Measurements from ENCODE around the gene DDX10. TPM values are rescaled to one million over a fixed set of nuclear protein-coding genes. Genes with fewer than 3 reads are reported as not detected.

Gene DDX10
- polyA plus RNA-seq, 4 donors, result 7.3 to 22.0 (median 12.1) TPM

DNA sequence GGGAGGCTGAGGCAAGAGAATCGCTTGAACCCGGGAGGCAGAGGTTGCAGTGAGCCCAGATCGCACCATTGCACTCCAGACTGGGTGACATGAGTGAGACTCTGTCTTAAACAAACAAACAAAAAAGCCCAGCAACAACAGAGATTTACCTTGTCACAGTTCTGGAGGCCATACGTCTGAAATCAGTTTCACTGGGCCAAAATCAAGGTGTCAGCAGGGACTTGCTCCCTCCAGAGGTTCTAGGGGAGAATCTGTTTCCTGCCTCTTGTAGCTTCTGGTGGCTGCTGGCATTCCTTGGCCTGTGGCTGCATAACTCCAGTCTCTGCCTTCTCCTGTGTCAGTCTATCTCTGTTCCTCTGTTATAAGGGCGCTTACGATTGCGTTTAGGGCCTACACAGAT lies 1.5 kb downstream of the DDX10 start:
- no peak overlapping the region for H3K27ac ChIP-seq (ENCODE audit: low read depth in 1 of 3, low read length in 2 of 3)
- H3K4me3 ChIP-seq (ENCODE audit: low read depth in 1 of 3, low read length in 3 of 3), result no peak overlapping the region
- H3K36me3 ChIP-seq (ENCODE audit: control insufficient read depth in 3 of 3, insufficient read depth in 2 of 3, low read depth in 1 of 3, low read length in 3 of 3), result peaks cover 0 to 8% (median 0%) of the 10 kb centered on the region in 3 donors
- FAIRE-seq, result no peak
- DNase-seq, result no peak
- H3K4me1 ChIP-seq (ENCODE audit: control insufficient read depth in 3 of 3, insufficient read depth in 2 of 3, low read depth in 1 of 3, low read length in 2 of 3), result peaks cover 4 to 11% (median 5%) of the 10 kb centered on the region in 3 donors
- H3K9me3 ChIP-seq (ENCODE audit: control insufficient read depth in 2 of 2, insufficient read depth in 1 of 2, low read depth in 1 of 2, low read length in 1 of 2), result peaks cover 0 to 4% of the 10 kb centered on the region in 2 donors
- H3K27me3 ChIP-seq (ENCODE audit: control insufficient read depth in 3 of 3, insufficient read depth in 3 of 3, low read length in 3 of 3), result no peaks in the 10 kb centered on the region
- WGBS, 3 donors, result 92 to 96% (median 93%) methylated on average over 7 of the region's 7 CpGs

DNA sequence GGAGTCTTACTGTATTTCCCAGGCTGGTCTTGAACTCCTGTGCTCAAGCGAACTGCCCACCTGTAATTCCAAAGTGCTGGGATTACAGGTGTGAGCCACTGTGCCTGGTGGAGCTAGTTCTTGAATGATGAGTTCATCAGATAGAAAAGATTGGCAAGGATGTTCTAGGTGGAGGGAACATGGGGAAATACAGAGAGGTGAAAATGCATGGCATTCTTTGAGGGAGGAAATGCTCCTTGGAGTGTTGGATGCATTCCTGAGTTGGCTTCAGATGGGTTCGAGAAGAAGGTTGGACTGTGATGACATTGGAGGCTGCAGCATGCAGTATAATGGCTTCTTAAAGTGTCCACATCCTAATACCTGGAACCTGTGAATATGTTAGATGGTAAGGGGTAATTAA lies 4.4 kb downstream of the DDX10 start:
- Histone ChIP-seq H3K27me3 (ENCODE audit: control insufficient read depth in 3 of 3, insufficient read depth in 3 of 3, low read length in 3 of 3) (no peaks in the 10 kb centered on the region), H3K4me3 (ENCODE audit: low read depth in 1 of 3, low read length in 3 of 3) (no peak overlapping the region), H3K9me3 (ENCODE audit: control insufficient read depth in 2 of 2, insufficient read depth in 1 of 2, low read depth in 1 of 2, low read length in 1 of 2) (peaks cover 0 to 4% of the 10 kb centered on the region in 2 donors), H3K27ac (ENCODE audit: low read depth in 1 of 3, low read length in 2 of 3) (no peak overlapping the region), H3K36me3 (ENCODE audit: control insufficient read depth in 3 of 3, insufficient read depth in 2 of 3, low read depth in 1 of 3, low read length in 3 of 3) (peaks cover 0 to 10% (median 0%) of the 10 kb centered on the region in 3 donors), H3K4me1 (ENCODE audit: control insufficient read depth in 3 of 3, insufficient read depth in 2 of 3, low read depth in 1 of 3, low read length in 2 of 3) (peaks cover 4 to 11% (median 4%) of the 10 kb centered on the region in 3 donors)
- no peak for FAIRE-seq
- DNase-seq, result no peak
- 91 to 100% (median 95%) methylated on average over 2 of the region's 2 CpGs for WGBS, 3 donors

DNA sequence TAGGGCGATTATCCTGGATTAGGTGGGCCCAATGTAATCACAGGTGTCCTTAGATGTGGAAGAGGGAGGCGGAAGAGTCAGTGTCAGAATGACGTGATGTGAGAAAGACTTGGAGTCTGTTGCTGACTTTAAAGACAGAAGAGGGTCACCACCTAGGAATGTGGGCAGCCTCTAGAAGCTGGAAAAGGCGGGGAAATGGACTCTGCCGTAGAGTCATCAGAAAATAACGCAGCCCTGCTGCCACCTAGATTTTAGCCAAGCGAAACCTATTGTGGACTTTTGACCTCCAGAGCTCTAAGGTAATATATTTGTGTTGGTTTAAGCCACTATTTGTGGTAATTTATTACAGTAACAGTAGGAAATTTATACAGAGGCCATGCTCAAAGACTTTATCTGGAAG lies 4.8 kb downstream of the DDX10 start:
- WGBS, 3 donors, result 68 to 81% (median 71%) methylated on average over 7 of the region's 7 CpGs
- DNase-seq, result peak; percentile 32 to 43
- Histone ChIP-seq H3K27me3 (ENCODE audit: control insufficient read depth in 3 of 3, insufficient read depth in 3 of 3, low read length in 3 of 3) (no peaks in the 10 kb centered on the region), H3K36me3 (ENCODE audit: control insufficient read depth in 3 of 3, insufficient read depth in 2 of 3, low read depth in 1 of 3, low read length in 3 of 3) (peaks cover 0 to 13% (median 0%) of the 10 kb centered on the region in 3 donors), H3K4me3 (ENCODE audit: low read depth in 1 of 3, low read length in 3 of 3) (no peak overlapping the region), H3K27ac (ENCODE audit: low read depth in 1 of 3, low read length in 2 of 3) (no peak overlapping the region), H3K4me1 (ENCODE audit: control insufficient read depth in 3 of 3, insufficient read depth in 2 of 3, low read depth in 1 of 3, low read length in 2 of 3) (peaks cover 2 to 11% (median 4%) of the 10 kb centered on the region in 3 donors), H3K9me3 (ENCODE audit: control insufficient read depth in 2 of 2, insufficient read depth in 1 of 2, low read depth in 1 of 2, low read length in 1 of 2) (peaks cover 0 to 4% of the 10 kb centered on the region in 2 donors)
- no peak for FAIRE-seq

DNA sequence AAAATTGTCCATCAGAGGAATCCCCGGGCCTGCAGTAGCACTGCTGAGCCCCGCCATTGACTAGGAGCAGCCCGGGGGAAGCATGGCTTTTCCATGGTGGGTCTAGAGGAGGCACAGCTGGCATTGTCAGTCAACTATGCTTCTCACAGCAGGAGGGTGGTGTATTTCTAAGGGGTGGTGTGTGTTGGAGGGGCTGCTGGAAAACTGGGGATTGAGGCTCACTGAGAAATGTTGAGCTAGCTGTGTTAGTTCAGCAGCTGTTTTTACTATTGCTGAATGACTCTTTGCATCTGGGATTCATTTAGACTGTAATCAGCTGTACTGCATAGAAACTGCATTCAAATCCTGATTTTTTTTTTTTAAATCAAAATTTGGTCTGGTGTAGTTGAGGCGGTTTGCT lies 5.6 kb downstream of the DDX10 start:
- FAIRE-seq (no peak), DNase-seq (no peak)
- H3K4me3 ChIP-seq (ENCODE audit: low read depth in 1 of 3, low read length in 3 of 3), result no peak overlapping the region
- peaks cover 2 to 11% (median 4%) of the 10 kb centered on the region in 3 donors for H3K4me1 ChIP-seq (ENCODE audit: control insufficient read depth in 3 of 3, insufficient read depth in 2 of 3, low read depth in 1 of 3, low read length in 2 of 3)
- H3K27me3 ChIP-seq (ENCODE audit: control insufficient read depth in 3 of 3, insufficient read depth in 3 of 3, low read length in 3 of 3), result no peaks in the 10 kb centered on the region
- peaks cover 0 to 4% of the 10 kb centered on the region in 2 donors for H3K9me3 ChIP-seq (ENCODE audit: control insufficient read depth in 2 of 2, insufficient read depth in 1 of 2, low read depth in 1 of 2, low read length in 1 of 2)
- H3K27ac ChIP-seq (ENCODE audit: low read depth in 1 of 3, low read length in 2 of 3), result no peak overlapping the region
- 95 to 99% (median 97%) methylated on average over 4 of the region's 4 CpGs for WGBS, 3 donors
- peaks cover 0 to 15% (median 0%) of the 10 kb centered on the region in 3 donors for H3K36me3 ChIP-seq (ENCODE audit: control insufficient read depth in 3 of 3, insufficient read depth in 2 of 3, low read depth in 1 of 3, low read length in 3 of 3)

DNA sequence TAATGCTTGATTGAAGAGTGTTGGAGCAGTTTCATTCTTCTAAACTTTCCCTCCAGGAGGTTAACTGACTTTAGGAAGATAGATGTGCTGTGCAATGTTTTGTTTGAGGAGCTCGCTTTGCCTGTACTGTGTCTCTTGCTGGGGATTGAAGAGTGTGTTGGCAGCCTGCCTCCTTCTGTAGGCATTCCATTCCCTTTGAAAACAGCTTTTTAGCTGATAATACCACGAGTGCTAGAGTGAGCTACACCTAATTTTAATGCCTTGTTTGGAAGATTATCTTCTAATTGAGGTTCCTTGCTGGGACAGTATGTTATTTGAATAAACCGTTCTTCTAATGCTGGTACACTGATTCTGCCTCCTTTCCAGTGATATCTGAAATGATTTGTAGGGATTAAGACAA lies 7.2 kb downstream of the DDX10 start:
- 15 to 49% (median 34%) methylated on average over 3 of the region's 3 CpGs for WGBS, 3 donors
- DNase-seq, result peak in 1 of 2 donors; percentile 17
- Histone ChIP-seq H3K36me3 (ENCODE audit: control insufficient read depth in 3 of 3, insufficient read depth in 2 of 3, low read depth in 1 of 3, low read length in 3 of 3) (peaks cover 0 to 25% (median 3%) of the 10 kb centered on the region in 3 donors), H3K27me3 (ENCODE audit: control insufficient read depth in 3 of 3, insufficient read depth in 3 of 3, low read length in 3 of 3) (no peaks in the 10 kb centered on the region), H3K27ac (ENCODE audit: low read depth in 1 of 3, low read length in 2 of 3) (no peak overlapping the region), H3K9me3 (ENCODE audit: control insufficient read depth in 2 of 2, insufficient read depth in 1 of 2, low read depth in 1 of 2, low read length in 1 of 2) (peaks cover 0 to 4% of the 10 kb centered on the region in 2 donors), H3K4me1 (ENCODE audit: control insufficient read depth in 3 of 3, insufficient read depth in 2 of 3, low read depth in 1 of 3, low read length in 2 of 3) (no peaks in the 10 kb centered on the region), H3K4me3 (ENCODE audit: low read depth in 1 of 3, low read length in 3 of 3) (no peak overlapping the region)
- FAIRE-seq, result no peak

DNA sequence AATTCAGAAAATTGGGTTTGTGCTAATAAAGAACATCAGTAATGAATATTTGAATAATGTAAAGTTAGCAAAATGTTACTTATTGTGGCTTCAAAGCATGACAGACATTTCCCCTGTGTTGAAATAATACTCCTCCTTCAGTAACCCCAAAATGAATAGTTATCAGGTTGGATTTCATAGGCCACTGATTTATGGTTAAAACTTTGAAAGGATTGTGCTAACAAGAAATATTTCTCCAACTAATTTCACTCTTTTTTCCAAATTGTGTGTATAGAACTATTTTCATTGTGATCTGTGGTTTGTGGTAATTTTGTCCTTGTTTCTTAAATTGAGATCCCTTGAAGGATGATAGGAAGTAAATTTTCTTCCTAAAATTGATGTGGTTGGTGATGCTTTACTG lies 7.9 kb downstream of the DDX10 start:
- no peak for FAIRE-seq

DNA sequence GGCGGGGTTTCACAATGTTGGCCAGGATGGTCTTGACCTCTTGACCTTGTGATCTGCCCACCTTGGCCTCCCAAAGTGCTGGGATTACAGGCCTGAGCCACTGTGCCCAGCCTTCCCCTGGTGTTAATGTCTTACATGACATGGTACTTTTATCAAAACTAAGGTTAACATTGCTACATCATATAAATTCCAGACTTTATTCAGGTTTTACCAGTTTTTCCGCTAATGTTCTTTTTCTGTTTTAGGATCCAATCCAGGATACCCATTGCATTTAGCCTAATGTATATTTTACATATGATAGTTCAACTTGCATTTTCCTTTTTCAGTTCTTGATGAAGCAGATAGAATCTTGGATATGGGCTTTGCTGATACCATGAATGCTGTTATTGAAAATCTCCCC lies 14.2 kb downstream of the DDX10 start:
- H3K4me3 ChIP-seq (ENCODE audit: low read depth in 1 of 3, low read length in 3 of 3), result no peak overlapping the region
- no peaks in the 10 kb centered on the region for H3K4me1 ChIP-seq (ENCODE audit: control insufficient read depth in 3 of 3, insufficient read depth in 2 of 3, low read depth in 1 of 3, low read length in 2 of 3)
- DNase-seq (no peak), FAIRE-seq (no peak)
- 95 to 98% (median 97%) methylated on average over 2 of the region's 2 CpGs for WGBS, 3 donors
- no peak overlapping the region for H3K27ac ChIP-seq (ENCODE audit: low read depth in 1 of 3, low read length in 2 of 3)
- no peaks in the 10 kb centered on the region for H3K9me3 ChIP-seq (ENCODE audit: control insufficient read depth in 2 of 2, insufficient read depth in 1 of 2, low read depth in 1 of 2, low read length in 1 of 2)
- peaks cover 7 to 27% (median 9%) of the 10 kb centered on the region in 3 donors for H3K36me3 ChIP-seq (ENCODE audit: control insufficient read depth in 3 of 3, insufficient read depth in 2 of 3, low read depth in 1 of 3, low read length in 3 of 3)
- H3K27me3 ChIP-seq (ENCODE audit: control insufficient read depth in 3 of 3, insufficient read depth in 3 of 3, low read length in 3 of 3), result no peaks in the 10 kb centered on the region

More for the DNA sequence above, 7.9 kb downstream of the DDX10 start:
- H3K9me3 ChIP-seq (ENCODE audit: control insufficient read depth in 2 of 2, insufficient read depth in 1 of 2, low read depth in 1 of 2, low read length in 1 of 2), result peaks cover 0 to 4% of the 10 kb centered on the region in 2 donors
- no peaks in the 10 kb centered on the region for H3K4me1 ChIP-seq (ENCODE audit: control insufficient read depth in 3 of 3, insufficient read depth in 2 of 3, low read depth in 1 of 3, low read length in 2 of 3)
- no peak overlapping the region for H3K27ac ChIP-seq (ENCODE audit: low read depth in 1 of 3, low read length in 2 of 3)
- H3K27me3 ChIP-seq (ENCODE audit: control insufficient read depth in 3 of 3, insufficient read depth in 3 of 3, low read length in 3 of 3), result no peaks in the 10 kb centered on the region
- no peak for DNase-seq
- H3K36me3 ChIP-seq (ENCODE audit: control insufficient read depth in 3 of 3, insufficient read depth in 2 of 3, low read depth in 1 of 3, low read length in 3 of 3), result peaks cover 4 to 27% (median 5%) of the 10 kb centered on the region in 3 donors
- H3K4me3 ChIP-seq (ENCODE audit: low read depth in 1 of 3, low read length in 3 of 3), result no peak overlapping the region

DNA sequence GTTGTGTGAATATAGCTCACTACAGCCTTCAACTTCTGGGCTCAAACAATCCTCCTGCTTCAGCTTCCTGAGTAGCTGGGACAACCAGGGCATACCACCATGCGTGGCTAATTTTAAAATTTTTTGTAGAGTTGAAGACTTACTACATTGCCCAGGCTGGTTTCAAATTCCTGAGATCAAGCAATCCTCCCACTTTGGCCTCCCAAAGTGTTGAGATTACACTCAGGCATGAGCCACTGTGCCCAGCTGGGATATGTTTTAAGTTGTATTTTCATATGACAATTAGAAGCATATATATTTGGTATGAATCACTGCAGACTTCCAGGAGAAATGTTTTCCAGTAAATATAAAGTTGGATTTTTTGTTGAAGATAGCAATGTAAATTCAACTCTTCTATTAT lies 15.4 kb downstream of the DDX10 start:
- Histone ChIP-seq H3K27ac (ENCODE audit: low read depth in 1 of 3, low read length in 2 of 3) (no peak overlapping the region), H3K4me3 (ENCODE audit: low read depth in 1 of 3, low read length in 3 of 3) (no peak overlapping the region), H3K4me1 (ENCODE audit: control insufficient read depth in 3 of 3, insufficient read depth in 2 of 3, low read depth in 1 of 3, low read length in 2 of 3) (no peaks in the 10 kb centered on the region), H3K27me3 (ENCODE audit: control insufficient read depth in 3 of 3, insufficient read depth in 3 of 3, low read length in 3 of 3) (no peaks in the 10 kb centered on the region), H3K36me3 (ENCODE audit: control insufficient read depth in 3 of 3, insufficient read depth in 2 of 3, low read depth in 1 of 3, low read length in 3 of 3) (peaks cover 7 to 24% (median 9%) of the 10 kb centered on the region in 3 donors), H3K9me3 (ENCODE audit: control insufficient read depth in 2 of 2, insufficient read depth in 1 of 2, low read depth in 1 of 2, low read length in 1 of 2) (no peaks in the 10 kb centered on the region)
- DNase-seq (no peak), FAIRE-seq (no peak)
- 96 to 100% (median 100%) methylated on average over 1 of the region's 1 CpG for WGBS, 3 donors
